Fibroblast of pulmonary artery (primary cell): Measurements from ENCODE around the gene THSD7A.

Experiments
- DNase-seq: peaks from one replicate; pipeline ENCODE4 v3.0.0-alpha.2; 2010; ENCODE audit warnings: low read depth
- H3K4me3 ChIP-seq: replicated peaks from 2 replicates; pipeline ENCODE4 v1.5.1; 2011; ENCODE audit warnings: low read depth, mild to moderate bottlenecking, control low read depth, low read length, moderate library complexity
- CTCF ChIP-seq: IDR thresholded peaks from 2 replicates; pipeline ENCODE4 v1.5.1; 2011; ENCODE audit warnings: mild to moderate bottlenecking, control low read depth, low read length, inconsistent platforms; ENCODE audit errors: missing control alignments

The THSD7A gene

DNA sequence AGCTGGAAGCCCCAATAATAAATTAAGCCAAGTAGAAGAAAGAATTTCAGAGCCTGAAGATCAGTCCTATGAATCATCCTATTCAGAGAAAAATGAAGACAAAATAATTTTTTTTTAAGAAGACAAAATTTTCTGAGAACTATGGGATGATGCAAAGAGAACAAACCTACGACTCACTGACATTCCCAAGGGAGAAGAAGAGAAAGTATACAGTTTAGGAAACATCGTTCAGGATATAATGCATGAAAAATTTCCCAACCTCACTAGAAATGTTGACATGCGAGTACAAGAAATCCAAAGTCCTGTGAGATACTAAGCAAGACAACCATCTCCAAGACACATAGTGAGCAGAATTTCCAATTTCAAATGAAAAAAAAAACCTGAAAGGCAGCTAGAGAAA lies 150.5 kb downstream of the THSD7A start:
- no peak for TF ChIP-seq CTCF
- DNase-seq, result peak; percentile 42
- no peak overlapping the region for H3K4me3 ChIP-seq

DNA sequence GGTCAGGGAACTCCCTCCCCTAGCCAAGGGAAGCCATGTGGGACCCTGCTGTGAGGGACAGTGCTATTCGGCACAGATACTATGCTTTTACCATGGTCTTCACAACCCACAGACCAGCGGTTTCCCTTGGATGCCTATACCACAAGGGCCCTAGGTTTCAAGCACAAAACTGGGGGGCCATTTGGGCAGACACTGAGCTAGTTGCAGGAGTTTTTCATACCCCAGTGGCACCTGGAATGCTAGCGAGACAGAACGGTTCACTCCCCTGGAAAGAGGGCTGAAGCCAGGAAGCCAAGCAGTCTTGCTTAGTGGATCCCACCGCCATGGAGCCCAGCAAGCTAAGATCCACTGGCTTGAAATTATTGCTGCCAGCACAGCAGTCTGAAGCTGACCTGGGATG lies 156.8 kb downstream of the THSD7A start:
- no peak overlapping the region for H3K4me3 ChIP-seq
- DNase-seq, result no peak
- TF ChIP-seq CTCF, result no peak

DNA sequence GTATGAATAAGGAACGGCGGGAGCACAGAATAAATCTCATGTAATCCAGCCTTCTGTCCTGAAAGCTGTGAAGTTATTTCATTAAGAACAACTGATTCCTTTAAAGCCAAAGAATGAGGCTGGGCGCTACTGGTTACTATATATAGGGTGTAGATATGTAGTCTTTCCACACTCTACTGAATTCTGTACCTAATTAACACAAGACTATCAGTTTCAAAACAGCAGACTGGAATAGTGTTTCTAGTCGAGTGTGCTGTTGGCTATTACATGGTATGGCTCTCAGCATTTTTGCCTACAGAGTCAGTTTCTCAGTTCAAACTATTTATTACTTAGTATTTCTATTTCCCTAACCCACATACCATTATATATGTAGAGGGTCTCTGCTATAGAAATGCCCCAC lies 163.3 kb downstream of the THSD7A start:
- TF ChIP-seq CTCF, result no peak
- H3K4me3 ChIP-seq, result no peak overlapping the region
- no peak for DNase-seq

DNA sequence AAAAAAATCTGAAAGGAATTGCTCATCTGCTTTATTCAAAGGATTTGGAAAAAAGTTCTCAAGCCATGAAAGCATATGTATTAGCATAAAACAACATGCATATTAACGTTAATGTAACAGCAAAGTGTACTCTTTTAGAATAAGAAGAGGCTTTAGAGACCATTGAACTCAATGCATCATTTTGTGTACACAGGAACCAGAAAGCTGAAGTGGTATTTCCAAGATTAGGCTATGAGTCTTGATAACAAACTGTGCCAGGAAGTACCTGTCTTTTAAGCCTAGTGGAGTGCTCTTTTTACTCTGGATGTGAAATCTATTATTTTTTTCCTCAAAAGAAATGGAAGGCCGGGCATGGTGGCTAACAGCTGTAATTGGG lies 164.2 kb downstream of the THSD7A start:
- no peak for TF ChIP-seq CTCF
- no peak overlapping the region for H3K4me3 ChIP-seq
- no peak for DNase-seq

DNA sequence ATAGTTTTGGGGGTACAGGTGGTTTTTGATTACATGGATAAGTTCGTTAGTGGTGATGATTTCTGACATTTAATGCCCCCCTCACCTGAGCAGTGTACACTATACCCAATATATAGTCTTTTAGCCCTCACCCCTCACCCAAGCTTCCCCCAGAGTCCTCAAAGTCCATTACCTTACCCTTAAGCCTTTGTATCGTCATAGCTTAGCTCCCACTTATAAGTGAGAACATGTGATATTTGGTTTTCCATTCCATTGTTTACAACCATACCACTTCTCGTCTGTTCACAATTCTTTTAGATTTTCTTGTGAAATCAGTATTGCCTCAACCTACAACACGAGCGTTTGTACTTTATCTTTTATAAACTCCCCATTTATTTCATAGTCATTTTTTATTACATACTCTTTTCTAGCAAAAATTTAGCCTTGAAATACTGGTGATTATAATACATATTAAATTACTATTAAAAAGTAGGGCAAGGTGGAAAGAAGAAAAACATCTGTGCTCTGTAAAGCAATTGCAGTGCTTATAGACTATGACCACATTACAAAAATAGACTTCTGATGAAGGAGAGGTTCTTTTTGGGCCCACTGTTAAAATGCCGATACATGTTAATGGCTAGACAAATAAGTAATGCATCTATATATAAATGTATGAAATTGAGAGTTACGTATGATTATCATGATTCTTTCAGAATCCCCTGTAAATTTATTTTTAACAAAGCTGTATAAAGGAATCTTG lies 164.8 kb downstream of the THSD7A start:
- H3K4me3 ChIP-seq, result no peak overlapping the region
- DNase-seq, result no peak
- no peak for TF ChIP-seq CTCF

GRCh38 chr7:11665357-11665756 lies 166.6 kb downstream of the THSD7A start:
- no peak overlapping the region for H3K4me3 ChIP-seq
- TF ChIP-seq CTCF, result no peak
- DNase-seq, result no peak

GRCh38 chr7:11655642-11656041 lies 176.4 kb downstream of the THSD7A start:
- DNase-seq, result no peak
- no peak overlapping the region for H3K4me3 ChIP-seq
- no peak for TF ChIP-seq CTCF
